Activated T-cell treated with anti-CD3 and anti-CD28 coated beads for 4 hours (primary cell): ENCODE measurements around the gene UBXN6.
A peak's percentile ranks its signal among the peaks of the same experiment; 100 is the strongest.

Source experiments
- DNase-seq: peaks from one replicate; pipeline ENCODE4 v3.0.0-alpha.2; 2020

The UBXN6 gene

GRCh38 chr19:4402171-4403004, 55.2 kb downstream of the UBXN6 start, which contains the start of gene CHAF1A:
Gene CHAF1A (plus strand): TSS chr19:4402640. CDS start chr19:4402763, 123 bp downstream.
- DNase-seq, result peak; percentile 97

- DNase-seq, result no peak
Measured at GRCh38 chr19:4401769-4402170, 55.8 kb downstream of the UBXN6 start.

GRCh38 chr19:4400135-4400936, 57.3 kb downstream of the UBXN6 start, which contains the start of gene SH3GL1:
Gene SH3GL1 (minus strand): TSS chr19:4400547. CDS start chr19:4400368, 179 bp downstream.
- DNase-seq, result peak; percentile 90

- DNase-seq, result no peak
Measured at GRCh38 chr19:4399812-4400134, 57.8 kb downstream of the UBXN6 start.

- DNase-seq, result no peak
Measured at GRCh38 chr19:4396949-4397783, 60.4 kb downstream of the UBXN6 start.
